Measurements from ENCODE around the gene TRPM8.

TRPM8 gene

GRCh38 chr2:234005126-234005525 is 88.0 kb downstream of the TRPM8 start:
- DNase-seq = no peak

DNA sequence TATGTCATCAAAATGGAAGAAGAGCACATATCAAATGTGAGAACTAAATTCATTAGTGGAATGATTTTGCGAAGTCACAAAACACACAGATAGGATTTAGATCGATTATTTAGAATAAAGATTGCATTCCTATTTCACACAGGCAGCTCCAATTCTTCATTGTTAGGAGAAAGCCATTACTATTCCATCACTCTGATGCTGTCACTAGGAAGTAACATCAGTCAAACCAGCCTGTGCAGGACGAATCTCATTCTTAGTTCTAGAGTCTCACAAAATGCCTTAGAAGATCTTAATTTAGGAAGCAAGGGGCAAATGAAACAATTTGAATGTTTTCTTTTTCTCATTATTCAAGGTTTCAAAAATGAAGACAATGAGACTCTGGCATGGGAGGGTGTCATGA is 89.3 kb downstream of the TRPM8 start:
- DNase-seq = no peak

GRCh38 chr2:234014427-234014826 is 97.3 kb downstream of the TRPM8 start:
- no peak for DNase-seq

DNA sequence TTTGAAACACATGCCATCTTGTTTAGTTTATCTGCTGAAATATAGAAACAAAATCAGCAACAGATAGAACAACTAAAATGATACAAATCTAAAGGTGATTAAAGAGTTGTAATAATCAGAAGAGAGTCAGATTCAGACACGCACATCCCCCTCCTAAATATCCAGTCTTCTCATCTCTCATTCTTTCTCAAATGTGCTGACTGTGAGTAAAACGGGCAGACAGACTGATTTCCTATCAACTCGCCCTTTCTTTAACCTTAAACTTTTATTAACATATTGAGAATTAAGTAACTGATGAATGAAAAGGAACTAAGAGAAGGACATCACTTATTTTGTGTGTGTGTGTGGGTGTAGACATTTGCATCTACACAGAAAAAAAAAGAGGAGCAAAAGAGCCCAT is 98.7 kb downstream of the TRPM8 start:
- no peak for DNase-seq

- DNase-seq = no peak
These were observed 102.7 kb downstream of the TRPM8 start for GRCh38 chr2:234019896-234020295.

DNA sequence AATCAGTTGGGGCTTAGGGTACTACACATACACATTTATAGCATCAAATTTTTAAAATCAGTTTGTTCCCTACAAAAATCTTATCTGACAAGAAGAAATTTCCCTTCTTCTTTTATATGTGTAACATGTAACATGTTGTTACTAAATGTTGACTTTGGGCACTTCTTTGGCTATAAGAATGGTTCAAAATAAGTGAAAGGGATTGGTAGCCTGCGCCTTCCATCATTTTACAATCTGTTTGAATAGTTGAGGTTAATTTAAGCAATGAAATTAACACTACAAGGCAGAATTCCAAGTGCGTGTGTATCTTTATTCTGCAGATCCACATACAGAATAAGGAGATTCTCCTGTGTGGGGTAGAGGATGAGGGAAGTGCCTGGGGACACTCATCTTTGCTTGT is 103.2 kb downstream of the TRPM8 start:
- no peak for DNase-seq

- no peak for DNase-seq
These were observed 105.3 kb downstream of the TRPM8 start for GRCh38 chr2:234022424-234022823.

DNA sequence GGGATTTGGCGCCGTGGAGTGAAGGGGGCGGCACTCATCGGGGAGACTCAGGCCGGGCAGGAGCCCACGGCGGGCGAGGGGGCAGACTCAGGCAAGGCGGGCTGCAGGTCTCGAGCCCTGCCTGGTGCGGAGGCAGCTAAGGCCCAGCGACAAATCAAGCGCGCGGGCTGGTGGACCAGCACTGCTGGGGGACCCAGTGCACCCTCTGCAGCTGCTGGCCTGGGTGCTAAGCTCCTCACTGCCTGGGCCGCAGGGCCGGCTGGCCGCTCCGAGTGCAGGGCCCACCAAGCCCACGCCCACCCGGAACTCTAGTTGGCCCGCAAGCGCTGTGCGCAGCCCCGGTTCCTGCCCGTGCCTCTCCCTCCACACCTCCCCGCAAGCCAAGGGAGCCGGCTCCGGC is 107.1 kb downstream of the TRPM8 start:
- DNase-seq = no peak

DNA sequence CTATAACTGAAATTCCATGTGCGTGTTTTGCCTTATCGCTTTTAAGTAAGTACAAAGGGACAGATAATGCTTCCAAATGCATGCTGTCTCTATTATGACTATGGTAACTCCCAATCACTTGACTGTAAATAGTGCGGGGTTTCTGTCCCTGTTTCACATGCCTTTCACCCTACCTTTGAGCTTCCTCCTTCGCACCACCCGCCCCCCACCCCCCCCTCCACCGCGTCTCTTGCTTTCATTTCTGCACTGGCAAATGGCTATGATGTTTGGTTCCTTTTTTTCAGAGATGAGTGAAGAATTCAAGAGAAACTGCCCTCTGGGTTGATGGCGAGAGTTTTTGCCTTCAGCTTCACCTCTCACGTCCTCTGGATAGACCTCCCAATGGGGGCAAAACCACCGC is 108.3 kb downstream of the TRPM8 start:
- peak; percentile 41 for DNase-seq

DNA sequence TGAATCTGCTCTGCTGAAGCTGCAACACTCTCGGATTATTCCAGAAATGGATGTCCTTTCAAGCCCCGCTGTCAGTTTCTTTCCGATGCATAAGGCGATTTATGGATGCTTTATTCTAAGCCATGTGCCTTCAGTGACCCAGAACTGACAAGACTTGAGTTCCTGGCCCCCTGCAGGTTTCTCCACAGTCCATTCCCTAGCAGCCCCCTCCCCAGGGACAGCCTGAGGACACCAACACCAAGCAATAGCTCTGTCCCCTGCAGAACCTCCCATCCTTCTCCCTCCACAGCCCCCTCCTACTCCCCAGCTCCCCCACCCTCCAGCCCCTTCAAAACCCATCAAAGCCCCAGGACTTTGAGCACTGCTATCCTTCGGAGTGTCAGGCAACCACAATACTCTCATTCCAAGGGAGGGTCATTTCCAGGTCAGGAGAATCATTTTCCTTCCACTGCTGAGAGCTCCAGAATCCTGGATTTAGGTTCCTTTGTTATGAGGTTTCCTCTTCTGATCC is 108.8 kb downstream of the TRPM8 start:
- no peak for DNase-seq

DNA sequence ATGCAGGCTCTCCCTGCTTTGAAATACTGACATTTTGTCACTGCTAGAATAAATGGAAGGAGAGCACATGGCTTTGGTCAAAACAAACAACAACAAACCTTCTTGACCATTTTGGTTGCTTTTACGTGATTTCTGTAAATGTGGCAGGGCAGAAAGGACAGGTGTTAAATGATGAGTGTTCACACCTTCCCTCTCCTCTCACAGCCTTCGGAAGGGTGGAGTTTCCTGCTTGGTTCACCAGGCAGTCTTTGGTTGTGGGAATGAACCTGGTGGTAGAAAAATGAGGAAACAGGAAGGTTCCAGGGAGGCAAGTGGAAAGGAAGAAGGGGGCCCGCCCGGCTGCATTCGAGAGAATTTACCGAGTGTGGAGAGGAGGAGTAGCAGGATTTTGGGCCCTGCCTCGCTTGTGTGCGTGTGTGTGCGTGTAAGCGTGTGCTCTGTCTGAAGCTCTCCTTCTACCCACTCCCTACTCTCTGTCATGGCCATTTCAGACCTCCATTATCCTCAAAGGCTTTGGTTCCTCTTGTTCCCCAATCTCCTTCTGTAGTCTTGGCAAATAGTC is 109.6 kb downstream of the TRPM8 start:
- peak; percentile 26 for DNase-seq

DNA sequence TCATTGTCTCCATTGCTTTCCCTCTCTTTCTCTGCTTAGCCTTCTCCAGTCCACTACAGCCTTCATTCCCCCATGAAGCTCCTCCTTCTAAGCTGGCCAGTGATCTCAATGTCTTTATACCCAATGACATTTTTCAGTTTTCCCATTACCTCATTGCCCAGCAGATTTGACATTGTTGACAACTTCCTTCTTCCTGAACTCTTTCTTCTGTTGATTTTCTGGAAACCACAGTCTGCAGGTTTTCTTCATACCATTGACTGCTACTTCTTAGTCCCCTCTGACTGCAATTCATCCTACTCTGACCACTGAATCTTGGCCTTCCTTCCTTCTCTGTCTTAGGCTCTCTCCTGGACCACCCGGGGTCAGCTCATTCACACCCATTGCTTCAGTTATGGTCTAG is 110.5 kb downstream of the TRPM8 start:
- no peak for DNase-seq

GRCh38 chr2:234029150-234029733 is 112.1 kb downstream of the TRPM8 start:
- DNase-seq = no peak

- DNase-seq = no peak
These were observed 114.0 kb downstream of the TRPM8 start for GRCh38 chr2:234031207-234031606.

DNA sequence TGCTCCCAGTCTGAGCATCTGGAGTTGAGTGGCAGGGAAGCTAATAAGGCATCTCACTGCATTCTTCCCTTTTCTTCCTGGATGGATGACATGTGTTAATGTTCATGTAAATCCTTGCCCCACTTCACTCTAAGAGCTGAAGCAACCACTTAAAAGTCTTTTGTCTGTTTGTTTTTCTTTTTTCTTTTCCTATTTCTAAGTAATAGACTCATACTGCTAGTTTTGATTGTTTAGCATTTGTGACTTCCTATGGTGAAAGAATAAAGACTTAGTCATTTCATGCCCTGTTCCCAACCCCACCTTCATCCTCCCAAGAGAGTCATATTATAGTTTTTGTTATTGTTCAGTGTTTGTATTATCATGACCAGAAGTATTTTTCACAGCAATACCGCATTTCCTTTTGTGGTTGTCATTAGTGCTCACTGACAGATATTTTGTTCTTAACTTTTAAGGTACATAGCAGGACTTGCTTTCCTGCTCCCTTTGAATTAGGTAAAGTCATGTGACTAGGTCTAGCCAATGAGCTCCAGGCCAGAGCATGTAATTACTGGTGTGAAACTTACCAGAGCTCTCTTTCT is 115.2 kb downstream of the TRPM8 start:
- DNase-seq = peak; percentile 79

- DNase-seq = no peak
These were observed 116.0 kb downstream of the TRPM8 start for GRCh38 chr2:234033174-234033573.

DNA sequence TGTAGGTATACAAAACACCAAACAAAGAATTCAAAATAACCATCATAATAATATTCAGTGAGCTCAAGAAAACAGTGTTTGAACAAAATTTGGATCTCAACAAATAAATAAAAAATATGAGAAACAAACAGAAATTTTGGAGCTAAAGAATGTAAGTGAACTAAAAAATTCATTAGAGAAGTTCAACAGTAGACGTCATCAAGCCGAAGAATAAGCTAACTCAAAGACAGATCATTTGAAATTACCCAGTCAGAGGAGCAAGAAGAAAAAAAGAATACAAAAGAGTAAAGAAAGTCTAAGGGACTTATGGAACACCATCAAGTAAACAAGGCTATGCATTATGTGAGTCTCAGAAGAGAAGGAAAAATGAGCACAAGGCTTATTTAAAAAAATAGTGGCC is 116.7 kb downstream of the TRPM8 start:
- DNase-seq = no peak

GRCh38 chr2:234038076-234038802 is 121.1 kb downstream of the TRPM8 start:
- no peak for DNase-seq

DNA sequence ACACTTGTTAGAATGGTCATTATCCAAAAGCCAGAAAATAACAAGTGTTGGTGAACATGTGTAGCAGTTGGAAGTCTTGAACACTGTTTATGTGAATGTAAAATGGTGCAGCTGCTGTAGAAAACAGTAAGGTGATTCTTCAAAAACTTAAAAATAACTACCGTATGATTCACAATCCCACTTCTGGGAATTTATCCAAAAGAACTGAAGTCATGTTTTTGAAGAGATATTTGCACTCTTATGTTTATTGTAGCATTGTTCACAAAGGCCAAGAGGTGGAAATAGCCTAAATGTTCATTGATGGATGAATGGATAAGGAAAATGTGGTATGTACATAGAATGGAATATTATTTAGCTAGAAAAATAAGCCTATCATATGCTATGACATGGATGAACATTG is 127.0 kb downstream of the TRPM8 start:
- no peak for DNase-seq

DNA sequence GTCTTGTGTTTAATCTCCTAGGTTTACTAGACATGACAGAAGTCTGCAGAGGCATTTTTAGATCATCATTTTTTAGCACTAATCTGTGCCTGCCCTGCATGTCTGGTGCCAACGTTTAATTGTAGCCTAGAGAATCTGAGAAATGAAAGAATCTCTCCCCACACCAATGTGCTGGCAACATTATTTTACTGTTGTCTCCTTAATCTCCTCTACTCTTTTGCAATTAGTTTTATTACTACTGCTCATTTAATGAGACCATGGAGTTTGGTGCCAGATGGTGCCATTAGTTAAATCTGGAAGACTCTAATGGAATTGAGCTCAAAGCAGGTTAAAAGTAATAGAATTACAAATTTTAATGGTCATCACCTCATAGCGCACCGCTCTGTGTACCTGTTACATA is 129.3 kb downstream of the TRPM8 start:
- DNase-seq = no peak

GRCh38 chr2:234047361-234047760 is 130.2 kb downstream of the TRPM8 start:
- no peak for DNase-seq

GRCh38 chr2:234048049-234048448 is 130.9 kb downstream of the TRPM8 start:
- no peak for DNase-seq

- no peak for DNase-seq
These were observed 133.4 kb downstream of the TRPM8 start, which contains the start of gene SPP2 for GRCh38 chr2:234050455-234051135. TSS of gene SPP2 (plus strand) at chr2:234050702. CDS start at chr2:234050787, 85 bp downstream.

Data from CD4-positive, alpha-beta T cell treated with Interleukin-17A for 1 hour (primary cell).